Measurements from ENCODE around the gene SOCS7. TPM values are rescaled to one million over a fixed set of nuclear protein-coding genes. Genes with fewer than 3 reads are reported as not detected.

SOCS7 gene
- polyA plus RNA-seq, 1 donor: 12.4 TPM

GRCh38 chr17:38451030-38451839 is 99.6 kb downstream of the SOCS7 start:
- no CpG with 5 or more reads among the region's 10 CpGs for WGBS (ENCODE audit: insufficient coverage, low lambda C conversion rate)
- no peak overlapping the region for H3K4me3 ChIP-seq (ENCODE audit: low read length)
- peak overlapping the region; percentile 93 for H3K27ac ChIP-seq (ENCODE audit: low read length)
- peak; percentile 84 to 87 for DNase-seq
- H3K9me3 ChIP-seq (ENCODE audit: control insufficient read depth, low read depth, low read length): no peaks in the 10 kb centered on the region
- no peaks in the 10 kb centered on the region for H3K36me3 ChIP-seq (ENCODE audit: control insufficient read depth, insufficient read depth, low read length)
- H3K27me3 ChIP-seq (ENCODE audit: control insufficient read depth, insufficient read depth, low read length): peaks cover 30% of the 10 kb centered on the region
- H3K4me1 ChIP-seq (ENCODE audit: control insufficient read depth, insufficient read depth, low read length): peaks cover 48% of the 10 kb centered on the region

GRCh38 chr17:38451840-38452529 is 100.3 kb downstream of the SOCS7 start:
- Histone ChIP-seq H3K4me1 (ENCODE audit: control insufficient read depth, insufficient read depth, low read length) (peaks cover 48% of the 10 kb centered on the region), H3K9me3 (ENCODE audit: control insufficient read depth, low read depth, low read length) (no peaks in the 10 kb centered on the region), H3K4me3 (ENCODE audit: low read length) (no peak overlapping the region), H3K27me3 (ENCODE audit: control insufficient read depth, insufficient read depth, low read length) (peaks cover 32% of the 10 kb centered on the region), H3K27ac (ENCODE audit: low read length) (peak overlapping the region; percentile 93), H3K36me3 (ENCODE audit: control insufficient read depth, insufficient read depth, low read length) (no peaks in the 10 kb centered on the region)
- DNase-seq: peak; percentile 50 to 57
- 20% methylated on average over 2 of the region's 18 CpGs for WGBS (ENCODE audit: insufficient coverage, low lambda C conversion rate)

DNA sequence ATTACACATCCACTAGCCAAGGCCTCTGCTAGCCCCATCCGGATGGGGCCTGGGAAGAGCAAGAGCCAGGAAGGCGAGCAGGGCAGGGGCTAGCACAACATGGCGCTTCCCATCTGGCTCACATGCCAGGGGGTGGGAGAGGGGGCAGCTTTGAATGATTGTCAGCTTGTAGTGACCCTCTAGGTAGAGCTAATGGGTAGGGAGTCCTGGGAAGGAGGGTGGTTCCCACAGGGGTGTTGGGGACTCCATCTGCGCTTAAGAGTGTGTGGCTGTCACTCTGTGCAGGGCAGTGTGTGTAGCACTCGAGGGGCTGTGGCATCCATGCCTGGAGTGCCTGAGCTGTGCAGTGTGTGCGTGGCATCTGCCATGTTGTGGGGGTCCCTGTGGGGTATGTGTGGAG is 101.1 kb downstream of the SOCS7 start:
- Histone ChIP-seq H3K4me3 (ENCODE audit: low read length) (no peak overlapping the region), H3K4me1 (ENCODE audit: control insufficient read depth, insufficient read depth, low read length) (peaks cover 44% of the 10 kb centered on the region), H3K36me3 (ENCODE audit: control insufficient read depth, insufficient read depth, low read length) (no peaks in the 10 kb centered on the region), H3K27ac (ENCODE audit: low read length) (no peak overlapping the region), H3K9me3 (ENCODE audit: control insufficient read depth, low read depth, low read length) (no peaks in the 10 kb centered on the region), H3K27me3 (ENCODE audit: control insufficient read depth, insufficient read depth, low read length) (peaks cover 32% of the 10 kb centered on the region)
- 60% methylated on average over 1 of the region's 6 CpGs for WGBS (ENCODE audit: insufficient coverage, low lambda C conversion rate)
- DNase-seq: no peak

- H3K9me3 ChIP-seq (ENCODE audit: control insufficient read depth, low read depth, low read length): no peaks in the 10 kb centered on the region
- no CpG with 5 or more reads among the region's 44 CpGs for WGBS (ENCODE audit: insufficient coverage, low lambda C conversion rate)
- H3K4me3 ChIP-seq (ENCODE audit: low read length): peak overlapping the region; percentile 45
- peaks cover 32% of the 10 kb centered on the region for H3K27me3 ChIP-seq (ENCODE audit: control insufficient read depth, insufficient read depth, low read length)
- H3K4me1 ChIP-seq (ENCODE audit: control insufficient read depth, insufficient read depth, low read length): peaks cover 36% of the 10 kb centered on the region
- no peak for DNase-seq
- peaks cover 10% of the 10 kb centered on the region for H3K36me3 ChIP-seq (ENCODE audit: control insufficient read depth, insufficient read depth, low read length)
- H3K27ac ChIP-seq (ENCODE audit: low read length): no peak overlapping the region
These were observed 102.3 kb downstream of the SOCS7 start for GRCh38 chr17:38453951-38454421.

DNA sequence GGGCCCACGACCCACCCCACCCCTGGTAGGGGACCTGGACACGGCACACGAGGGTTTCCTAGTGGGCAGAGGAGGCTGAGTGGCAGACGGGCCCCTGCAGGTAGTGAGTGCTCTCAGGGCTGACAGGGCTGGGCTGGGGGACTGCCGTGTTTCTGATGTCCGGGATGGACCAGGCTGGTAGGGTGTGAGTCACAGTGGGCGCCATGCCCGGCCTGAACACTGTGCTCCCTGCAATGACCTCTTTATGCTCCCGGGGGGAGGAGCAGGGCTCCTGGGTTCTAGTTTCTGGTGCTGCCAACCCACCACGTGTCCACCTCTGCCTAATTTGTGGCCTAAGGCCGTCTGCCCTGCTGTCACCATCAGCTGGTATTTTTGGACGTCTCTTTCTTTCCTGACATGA is 102.9 kb downstream of the SOCS7 start:
- DNase-seq: no peak
- Histone ChIP-seq H3K4me1 (ENCODE audit: control insufficient read depth, insufficient read depth, low read length) (peaks cover 31% of the 10 kb centered on the region), H3K27ac (ENCODE audit: low read length) (no peak overlapping the region), H3K9me3 (ENCODE audit: control insufficient read depth, low read depth, low read length) (no peaks in the 10 kb centered on the region), H3K27me3 (ENCODE audit: control insufficient read depth, insufficient read depth, low read length) (peaks cover 32% of the 10 kb centered on the region), H3K36me3 (ENCODE audit: control insufficient read depth, insufficient read depth, low read length) (peaks cover 12% of the 10 kb centered on the region), H3K4me3 (ENCODE audit: low read length) (peak overlapping the region; percentile 45)
- WGBS (ENCODE audit: insufficient coverage, low lambda C conversion rate): no CpG with 5 or more reads among the region's 12 CpGs

Other genes starting within 250 kb of the SOCS7 start
- gene TBC1D3E, start 223.9 kb upstream of the SOCS7 start, polyA plus RNA-seq: 12.3 TPM
- not detected for gene TBC1D3, start 159.3 kb upstream of the SOCS7 start, polyA plus RNA-seq
- gene MRPL45, start 54.7 kb upstream of the SOCS7 start, polyA plus RNA-seq: 54.9 TPM
- 1.4 TPM for gene GPR179, start 7.9 kb upstream of the SOCS7 start, polyA plus RNA-seq
- gene ARHGAP23, start 76.6 kb downstream of the SOCS7 start, polyA plus RNA-seq: 23.6 TPM

Measured in large intestine (tissue), 3 donors.